IMR-90 (cell line): ENCODE results near the gene FADS1. TPM values are rescaled to one million over a fixed set of nuclear protein-coding genes. Genes with fewer than 3 reads are reported as not detected.

ENCODE experiments used
- ATAC-seq: fragments of 200-7000 bp; cut with Tn5 transposase; 2 replicates; pipeline ENCODE4 v1.9.1; 2020; ENCODE audit warnings: low read depth, mild to moderate bottlenecking, moderate library complexity
- BruUV-seq: library from RNA; stranded (reverse); fragments of 400-500 nt; replicated peaks from 2 replicates; lab custom pipeline; 2021; lab: Mats Ljungman, UMichigan
- CTCF ChIA-PET: fragments of 300-600 bp; formaldehyde crosslinking; extraction: SDS; loops from one replicate; lab custom pipeline; 2021; ENCODE audit warnings: antibody characterized with exemption; lab: Yijun Ruan, JAX
- POLR2A ChIA-PET: fragments of 300-600 bp; sonication (Branson Sonifier 250); formaldehyde crosslinking; loops from one replicate; lab custom pipeline; 2022; ENCODE audit warnings: antibody characterized with exemption; ENCODE audit not compliant: unreplicated experiment; lab: Charles Lee
- DNase-seq: peaks from one replicate; pipeline ENCODE4 v3.0.0; 2013
- H2AFZ ChIP-seq: replicated peaks from 2 replicates; pipeline ENCODE3; 2013; ENCODE audit warnings: low read length, mild to moderate bottlenecking; ENCODE audit not compliant: poor library complexity
- H2AK5ac ChIP-seq: 2 replicates; pipeline ENCODE4 v1.6.1; 2013; ENCODE audit warnings: low read depth, low read length, inconsistent platforms
- H2AK9ac ChIP-seq: replicated peaks from 2 replicates; pipeline ENCODE3; 2013; ENCODE audit warnings: mild to moderate bottlenecking, low read depth, low read length, moderate library complexity; ENCODE audit not compliant: poor library complexity
- H2BK120ac ChIP-seq: 2 replicates; pipeline ENCODE4 v1.6.1; 2013; ENCODE audit warnings: low read depth, low read length, inconsistent platforms
- H2BK15ac ChIP-seq: 3 replicates; pipeline ENCODE4 v1.6.1; 2013; ENCODE audit warnings: low read depth, low read length, inconsistent platforms
- H2BK20ac ChIP-seq: 2 replicates; pipeline ENCODE4 v1.6.1; 2013; ENCODE audit warnings: low read depth, mild to moderate bottlenecking, inconsistent platforms, low read length, moderate library complexity
- H2BK5ac ChIP-seq: 2 replicates; pipeline ENCODE4 v1.6.1; 2013; ENCODE audit warnings: mild to moderate bottlenecking, low read depth, low read length, inconsistent platforms; ENCODE audit not compliant: poor library complexity, severe bottlenecking
- H3K14ac ChIP-seq: replicated peaks from 2 replicates; pipeline ENCODE4 v1.6.1; 2013; ENCODE audit warnings: low read depth, low read length, inconsistent platforms
- H3K18ac ChIP-seq: 2 replicates; pipeline ENCODE4 v1.6.1; 2013; ENCODE audit warnings: low read depth, low read length, control low read depth
- H3K23ac ChIP-seq: 2 replicates; pipeline ENCODE4 v1.6.1; 2013; ENCODE audit warnings: low read depth, low read length, inconsistent platforms
- H3K27ac ChIP-seq: 2 replicates; pipeline ENCODE4 v1.5.1; 2013; ENCODE audit warnings: mild to moderate bottlenecking, control low read depth, low read length; ENCODE audit not compliant: insufficient read depth
- H3K27me3 ChIP-seq: 2 replicates; pipeline ENCODE4 v1.6.1; 2013; ENCODE audit warnings: low read length; ENCODE audit not compliant: control insufficient read depth, insufficient read depth
- H3K36me3 ChIP-seq: 2 replicates; pipeline ENCODE4 v1.6.1; 2013; ENCODE audit warnings: low read length, mixed read lengths; ENCODE audit not compliant: control insufficient read depth, insufficient read depth
- H3K4ac ChIP-seq: 2 replicates; pipeline ENCODE4 v1.6.1; 2013; ENCODE audit warnings: low read depth, low read length, inconsistent platforms
- H3K4me1 ChIP-seq: 2 replicates; pipeline ENCODE4 v1.6.1; 2013; ENCODE audit warnings: low read length, mixed read lengths; ENCODE audit not compliant: control insufficient read depth, insufficient read depth
- H3K4me2 ChIP-seq: 2 replicates; pipeline ENCODE4 v1.6.1; 2013; ENCODE audit warnings: low read depth, mild to moderate bottlenecking, control low read depth, low read length, moderate library complexity
- H3K4me3 ChIP-seq: 2 replicates; pipeline ENCODE4 v1.5.1; 2013; ENCODE audit warnings: low read depth, mild to moderate bottlenecking, control low read depth, low read length, moderate library complexity; ENCODE audit not compliant: insufficient read depth
- H3K56ac ChIP-seq: 2 replicates; pipeline ENCODE4 v1.6.1; 2013; ENCODE audit warnings: low read length, inconsistent platforms; ENCODE audit not compliant: insufficient read depth; ENCODE audit errors: extremely low read depth
- H3K79me1 ChIP-seq, 2 experiments: 2 replicates each; pipeline ENCODE4 v1.6.1; 2013; ENCODE audit warnings: low read length in 2 of 2, inconsistent platforms in 1 of 2, low read depth in 1 of 2
- H3K9ac ChIP-seq: 2 replicates; pipeline ENCODE4 v1.6.1; 2013; ENCODE audit warnings: low read depth, low read length, control low read depth
- H3K9me1 ChIP-seq: 2 replicates; pipeline ENCODE4 v1.6.1; 2013; ENCODE audit warnings: low read length, inconsistent platforms; ENCODE audit not compliant: insufficient read depth
- H3K9me3 ChIP-seq: 2 replicates; pipeline ENCODE4 v1.6.1; 2013; ENCODE audit warnings: low read length; ENCODE audit not compliant: control insufficient read depth, insufficient read depth
- H4K20me1 ChIP-seq: 2 replicates; pipeline ENCODE4 v1.6.1; 2013; ENCODE audit warnings: low read length, inconsistent platforms; ENCODE audit not compliant: insufficient read depth
- H4K5ac ChIP-seq: 2 replicates; pipeline ENCODE4 v1.6.1; 2013; ENCODE audit warnings: mild to moderate bottlenecking, low read depth, low read length, control low read depth
- H4K8ac ChIP-seq, 2 experiments: 2 replicates each; pipeline ENCODE4 v1.6.1; 2013; ENCODE audit warnings: low read depth in 2 of 2, low read length in 2 of 2, control low read depth in 1 of 2, inconsistent platforms in 1 of 2
- H4K91ac ChIP-seq: 2 replicates; pipeline ENCODE4 v1.6.1; 2013; ENCODE audit warnings: low read depth, low read length, inconsistent platforms; ENCODE audit not compliant: insufficient read depth
- BHLHE40 ChIP-seq: fragments of 150-350 bp; IDR thresholded peaks from 2 replicates; pipeline ENCODE4 v1.6.1; 2016; ENCODE audit warnings: mild to moderate bottlenecking, low read depth, low read length
- CEBPB ChIP-seq: IDR thresholded peaks from 2 replicates; pipeline ENCODE4 v1.6.1; 2012; ENCODE audit warnings: low read depth, low read length, improper control_type of control experiment
- CHD1 ChIP-seq: IDR thresholded peaks from 2 replicates; pipeline ENCODE4 v1.6.1; 2012; ENCODE audit warnings: low read depth, low read length, improper control_type of control experiment
- FOS ChIP-seq: fragments of 150-350 bp; IDR thresholded peaks from 2 replicates; pipeline ENCODE4 v1.6.1; 2016; ENCODE audit warnings: low read depth, low read length
- MAFK ChIP-seq: IDR thresholded peaks from 2 replicates; pipeline ENCODE4 v1.6.1; 2012; ENCODE audit warnings: low read depth, low read length, improper control_type of control experiment
- MAZ ChIP-seq: IDR thresholded peaks from 2 replicates; pipeline ENCODE4 v1.6.1; 2012; ENCODE audit warnings: low read depth, mild to moderate bottlenecking, low read length, improper control_type of control experiment, moderate library complexity, borderline replicate concordance
- MXI1 ChIP-seq: IDR thresholded peaks from 2 replicates; pipeline ENCODE4 v1.6.1; 2012; ENCODE audit warnings: low read depth, mild to moderate bottlenecking, low read length, moderate library complexity, borderline replicate concordance
- NFE2L2 ChIP-seq: fragments of 150-350 bp; IDR thresholded peaks from 2 replicates; pipeline ENCODE4 v1.6.1; 2016; ENCODE audit warnings: low read depth, mild to moderate bottlenecking, low read length
- POLR2A ChIP-seq: IDR thresholded peaks from 2 replicates; pipeline ENCODE4 v1.6.1; 2012; ENCODE audit warnings: mild to moderate bottlenecking, low read depth, low read length
- RAD21 ChIP-seq: IDR thresholded peaks from 2 replicates; pipeline ENCODE4 v1.6.1; 2012; ENCODE audit warnings: low read length, improper control_type of control experiment
- RCOR1 ChIP-seq: IDR thresholded peaks from 2 replicates; pipeline ENCODE4 v1.6.1; 2012; ENCODE audit warnings: mild to moderate bottlenecking, low read length, improper control_type of control experiment; ENCODE audit not compliant: insufficient replicate concordance
- RFX5 ChIP-seq: IDR thresholded peaks from 2 replicates; pipeline ENCODE4 v1.8.0; 2012; ENCODE audit warnings: low read depth, mild to moderate bottlenecking, low read length, moderate library complexity
- SMC3 ChIP-seq: fragments of 150-350 bp; IDR thresholded peaks from 2 replicates; pipeline ENCODE4 v1.6.1; 2016; ENCODE audit warnings: low read depth, mild to moderate bottlenecking, antibody characterized with exemption, low read length, moderate library complexity
- WGBS, 2 experiments: methylation state at CpG; one replicate each; pipeline versions ENCODE4 v1.1.5 to v1.1.7; 2013; ENCODE audit warnings: missing lambda C conversion rate in 2 of 2; ENCODE audit not compliant: insufficient read length in 1 of 2; ENCODE audit errors: extremely low coverage in 2 of 2; 5-methylcytosine and 5-hydroxymethylcytosine counted together
- dilution Hi-C: fragments of 300-500 bp; cut with HindIII; formaldehyde crosslinking; loops from one replicate; pipeline ENCODE4 v1.14.3; 2018; ENCODE audit warnings: low sequenced_read_pairs; ENCODE audit not compliant: unreplicated experiment
- in situ Hi-C: fragments of 300-500 bp; cut with MboI; formaldehyde crosslinking; loops from 3 replicates; pipeline ENCODE4 v1.14.3; 2019; ENCODE audit warnings: low sequenced_read_pairs, inconsistent platforms, mixed read lengths
- intact Hi-C: fragments of 100-400 bp; cut with micrococcal nuclease; formaldehyde crosslinking; loops from 2 replicates; pipeline ENCODE4 v1.10.0; 2022
- polyA plus RNA-seq, 3 experiments: library from polyadenylated mRNA; depleted of rRNA; stranded (reverse); fragments of >200 nt; gene quantifications; 2 replicates each; pipeline ENCODE4 v1.2.3, GENCODE V29; 2012; ENCODE audit warnings: low replicate concordance in 1 of 3
- total RNA-seq: library from RNA; depleted of rRNA; stranded (reverse); fragments of >200 nt; gene quantifications from 2 replicates; pipeline ENCODE4 v1.2.3, GENCODE V29; 2012
- TF ChIP-seq, protein P1 (sequence below): fragments of 150-350 bp; IDR thresholded peaks from 2 replicates; pipeline ENCODE4 v1.6.1; 2017; ENCODE audit warnings: mild to moderate bottlenecking, antibody characterized with exemption, low read length, low read depth
- TF ChIP-seq, protein P2 (sequence below): conservative IDR thresholded peaks from 2 replicates; pipeline ENCODE4 v1.5.1; 2012; ENCODE audit warnings: mild to moderate bottlenecking, low read depth, low read length, improper control_type of control experiment
- TF ChIP-seq, protein P3 (sequence below): fragments of 150-350 bp; IDR thresholded peaks from 2 replicates; pipeline ENCODE4 v1.6.1; 2016; ENCODE audit warnings: low read depth, mild to moderate bottlenecking, low read length, moderate library complexity, borderline replicate concordance

The FADS1 gene
- total and polyA plus RNA-seq, 2 of the 4 experiments (the other 2 are of a cell fraction): 16.3 to 18.4 TPM

DNA sequence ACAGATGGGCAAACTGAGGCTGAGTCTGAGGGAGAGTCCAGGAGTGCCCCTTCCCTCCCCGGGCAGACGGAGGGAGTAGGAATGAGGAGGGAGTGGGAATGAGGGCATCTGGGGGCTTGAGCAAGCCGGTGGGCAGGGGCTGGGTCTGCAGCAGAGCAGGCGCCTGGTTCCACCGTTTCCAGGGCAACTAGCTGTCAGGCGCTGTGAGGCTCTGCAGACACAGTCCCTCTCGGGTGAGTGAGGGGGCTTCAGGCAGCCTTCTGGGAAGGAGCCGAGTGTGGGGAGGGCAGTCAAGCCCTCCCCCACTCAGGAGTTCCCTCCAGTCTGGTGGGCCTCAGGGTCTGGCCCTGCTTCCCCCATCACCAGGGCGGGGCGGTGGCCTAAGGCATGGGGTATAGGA is 43.4 kb downstream of the FADS1 start:
- CTCF ChIA-PET: no interaction called here
- no CpG with 5 or more reads among the region's 10 CpGs for WGBS, 2 experiments
- dilution Hi-C loops (no loop called here), in situ Hi-C loops (no loop called here), intact Hi-C loops (no loop called here)
- Histone ChIP-seq H3K36me3 (no peaks in the 10 kb centered on the region), H3K56ac (no peak overlapping the region), H2BK20ac (no peak overlapping the region), H4K5ac (no peak overlapping the region), H3K9me3 (no peaks in the 10 kb centered on the region), H3K18ac (no peak overlapping the region), H3K9me1 (no peaks in the 10 kb centered on the region), H3K4me2 (no peak overlapping the region), H2AK5ac (no peak overlapping the region), H2BK15ac (no peak overlapping the region), H2AK9ac (no peak overlapping the region), H3K4ac (no peak overlapping the region), H4K91ac (no peak overlapping the region), H3K4me3 (no peak overlapping the region), H3K14ac (no peak overlapping the region), H3K27ac (no peak overlapping the region), H2BK120ac (no peak overlapping the region), H4K8ac (no peak overlapping the region), H4K20me1 (no peaks in the 10 kb centered on the region), H2AFZ (no peak overlapping the region), H3K4me1 (peaks cover 10% of the 10 kb centered on the region), H3K79me1 (no peaks in the 10 kb centered on the region; a peak in 1 of 4 replicates), H3K23ac (no peak overlapping the region), H2BK5ac (no peak overlapping the region), H3K9ac (no peak overlapping the region), H3K27me3 (no peaks in the 10 kb centered on the region)
- ATAC-seq (no peak), DNase-seq (no peak)
- no TSS peak for BruUV-seq
- TF ChIP-seq FOS (no peak), SMC3 (no peak), MAZ (no peak), POLR2A (no peak), MXI1 (no peak), RFX5 (no peak), BHLHE40 (no peak), MAFK (no peak), NFE2L2 (no peak), RCOR1 (no peak), CEBPB (no peak), RAD21 (no peak), CHD1 (no peak)
- TF ChIP-seq, protein P1, sequence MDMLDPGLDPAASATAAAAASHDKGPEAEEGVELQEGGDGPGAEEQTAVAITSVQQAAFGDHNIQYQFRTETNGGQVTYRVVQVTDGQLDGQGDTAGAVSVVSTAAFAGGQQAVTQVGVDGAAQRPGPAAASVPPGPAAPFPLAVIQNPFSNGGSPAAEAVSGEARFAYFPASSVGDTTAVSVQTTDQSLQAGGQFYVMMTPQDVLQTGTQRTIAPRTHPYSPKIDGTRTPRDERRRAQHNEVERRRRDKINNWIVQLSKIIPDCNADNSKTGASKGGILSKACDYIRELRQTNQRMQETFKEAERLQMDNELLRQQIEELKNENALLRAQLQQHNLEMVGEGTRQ: no peak
- TF ChIP-seq, protein P2, sequence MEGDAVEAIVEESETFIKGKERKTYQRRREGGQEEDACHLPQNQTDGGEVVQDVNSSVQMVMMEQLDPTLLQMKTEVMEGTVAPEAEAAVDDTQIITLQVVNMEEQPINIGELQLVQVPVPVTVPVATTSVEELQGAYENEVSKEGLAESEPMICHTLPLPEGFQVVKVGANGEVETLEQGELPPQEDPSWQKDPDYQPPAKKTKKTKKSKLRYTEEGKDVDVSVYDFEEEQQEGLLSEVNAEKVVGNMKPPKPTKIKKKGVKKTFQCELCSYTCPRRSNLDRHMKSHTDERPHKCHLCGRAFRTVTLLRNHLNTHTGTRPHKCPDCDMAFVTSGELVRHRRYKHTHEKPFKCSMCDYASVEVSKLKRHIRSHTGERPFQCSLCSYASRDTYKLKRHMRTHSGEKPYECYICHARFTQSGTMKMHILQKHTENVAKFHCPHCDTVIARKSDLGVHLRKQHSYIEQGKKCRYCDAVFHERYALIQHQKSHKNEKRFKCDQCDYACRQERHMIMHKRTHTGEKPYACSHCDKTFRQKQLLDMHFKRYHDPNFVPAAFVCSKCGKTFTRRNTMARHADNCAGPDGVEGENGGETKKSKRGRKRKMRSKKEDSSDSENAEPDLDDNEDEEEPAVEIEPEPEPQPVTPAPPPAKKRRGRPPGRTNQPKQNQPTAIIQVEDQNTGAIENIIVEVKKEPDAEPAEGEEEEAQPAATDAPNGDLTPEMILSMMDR: no peak
- TF ChIP-seq, protein P3, sequence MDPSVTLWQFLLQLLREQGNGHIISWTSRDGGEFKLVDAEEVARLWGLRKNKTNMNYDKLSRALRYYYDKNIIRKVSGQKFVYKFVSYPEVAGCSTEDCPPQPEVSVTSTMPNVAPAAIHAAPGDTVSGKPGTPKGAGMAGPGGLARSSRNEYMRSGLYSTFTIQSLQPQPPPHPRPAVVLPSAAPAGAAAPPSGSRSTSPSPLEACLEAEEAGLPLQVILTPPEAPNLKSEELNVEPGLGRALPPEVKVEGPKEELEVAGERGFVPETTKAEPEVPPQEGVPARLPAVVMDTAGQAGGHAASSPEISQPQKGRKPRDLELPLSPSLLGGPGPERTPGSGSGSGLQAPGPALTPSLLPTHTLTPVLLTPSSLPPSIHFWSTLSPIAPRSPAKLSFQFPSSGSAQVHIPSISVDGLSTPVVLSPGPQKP: no peak
- POLR2A ChIA-PET: no interaction called here
